ENCODE results near the gene STK32A.

DNA sequence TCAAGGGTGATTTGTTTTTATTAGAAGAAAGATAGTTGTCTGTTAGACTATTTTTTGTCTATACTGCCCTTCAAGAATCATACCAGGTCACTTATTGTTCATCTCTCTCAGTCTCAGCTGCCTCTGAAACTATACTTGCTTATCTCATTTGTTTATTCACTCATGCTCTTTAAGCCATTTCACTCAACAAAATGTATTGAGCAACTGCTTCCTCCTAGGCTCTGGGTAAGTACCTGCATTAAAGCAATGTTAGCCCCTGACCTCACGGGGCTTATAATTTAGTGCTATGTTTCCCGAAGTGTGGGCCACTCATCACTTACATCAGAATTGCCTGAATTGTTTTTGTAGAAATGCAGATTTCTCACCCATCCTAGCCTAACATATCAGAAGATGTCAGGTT, 174.2 kb downstream of the STK32A start:
- TF ChIP-seq, protein P1, sequence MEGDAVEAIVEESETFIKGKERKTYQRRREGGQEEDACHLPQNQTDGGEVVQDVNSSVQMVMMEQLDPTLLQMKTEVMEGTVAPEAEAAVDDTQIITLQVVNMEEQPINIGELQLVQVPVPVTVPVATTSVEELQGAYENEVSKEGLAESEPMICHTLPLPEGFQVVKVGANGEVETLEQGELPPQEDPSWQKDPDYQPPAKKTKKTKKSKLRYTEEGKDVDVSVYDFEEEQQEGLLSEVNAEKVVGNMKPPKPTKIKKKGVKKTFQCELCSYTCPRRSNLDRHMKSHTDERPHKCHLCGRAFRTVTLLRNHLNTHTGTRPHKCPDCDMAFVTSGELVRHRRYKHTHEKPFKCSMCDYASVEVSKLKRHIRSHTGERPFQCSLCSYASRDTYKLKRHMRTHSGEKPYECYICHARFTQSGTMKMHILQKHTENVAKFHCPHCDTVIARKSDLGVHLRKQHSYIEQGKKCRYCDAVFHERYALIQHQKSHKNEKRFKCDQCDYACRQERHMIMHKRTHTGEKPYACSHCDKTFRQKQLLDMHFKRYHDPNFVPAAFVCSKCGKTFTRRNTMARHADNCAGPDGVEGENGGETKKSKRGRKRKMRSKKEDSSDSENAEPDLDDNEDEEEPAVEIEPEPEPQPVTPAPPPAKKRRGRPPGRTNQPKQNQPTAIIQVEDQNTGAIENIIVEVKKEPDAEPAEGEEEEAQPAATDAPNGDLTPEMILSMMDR (conservative IDR thresholded peaks at IDR 0.05), result no peak
- no peak for TF ChIP-seq ZFX (IDR thresholded peaks at IDR 0.05)

All from C4-2B (cell line).